Activated CD8-positive, alpha-beta T cell treated with anti-CD3 and anti-CD28 coated beads, Interleukin-2, amount 10 ng/mL, durations not matched to agents 7 days and 5 days (primary cell): ENCODE data around the gene EPHA4. TPM values are rescaled to one million over a fixed set of nuclear protein-coding genes. Genes with fewer than 3 reads are reported as not detected.
A peak's percentile ranks its signal among the peaks of the same experiment; 100 is the strongest.

Experiments
- ATAC-seq: fragments of 150-1000 bp; cut with Tn5 transposase; one replicate; pipeline ENCODE4 v1.10.0; 2021; ENCODE audit warnings: moderate library complexity
- CTCF ChIA-PET: fragments of 350-600 bp; sonication (Branson Sonifier 250); formaldehyde crosslinking; loops from one replicate; lab custom pipeline; 2021; ENCODE audit warnings: antibody characterized with exemption; lab: Charles Lee
- POLR2A ChIA-PET: fragments of 350-600 bp; sonication (Branson Sonifier 250); formaldehyde crosslinking; loops from one replicate; lab custom pipeline; 2021; ENCODE audit warnings: antibody characterized with exemption; lab: Charles Lee
- DNase-seq: peaks from one replicate; pipeline ENCODE4 v3.0.0-alpha.2; 2020
- H3K27ac Mint-ChIP-seq: one replicate; pipeline ENCODE4 v1.8.0; 2021; ENCODE audit warnings: mild to moderate bottlenecking, mixed read lengths
- H3K27me3 Mint-ChIP-seq: one replicate; pipeline ENCODE4 v1.8.0; 2021; ENCODE audit warnings: low read depth, mixed read lengths
- H3K36me3 Mint-ChIP-seq: one replicate; pipeline ENCODE4 v1.8.0; 2021; ENCODE audit warnings: low read depth, mixed read lengths
- H3K4me1 Mint-ChIP-seq: one replicate; pipeline ENCODE4 v1.8.0; 2021; ENCODE audit warnings: low read depth, mixed read lengths
- H3K4me3 Mint-ChIP-seq: one replicate; pipeline ENCODE4 v1.8.0; 2021; ENCODE audit warnings: mild to moderate bottlenecking, mixed read lengths
- H3K9me3 Mint-ChIP-seq: one replicate; pipeline ENCODE4 v1.8.0; 2022; ENCODE audit warnings: mixed read lengths; ENCODE audit not compliant: insufficient read depth
- total RNA-seq, 2 experiments: library from RNA; stranded (reverse); gene quantifications; one replicate each; pipeline ENCODE4 v1.2.3, GENCODE V29; 2021

EPHA4 gene
- total RNA-seq, 2 experiments from 2014 or later: 1.2 to 1.5 TPM

GRCh38 chr2:221571025-221571550, 1.0 kb downstream of the EPHA4 start:
- peak overlapping the region; percentile 81 for H3K4me3 Mint-ChIP-seq
- H3K36me3 Mint-ChIP-seq: no peaks in the 10 kb centered on the region
- peaks cover 68% of the 10 kb centered on the region for H3K27me3 Mint-ChIP-seq
- H3K4me1 Mint-ChIP-seq: peaks cover 28% of the 10 kb centered on the region
- DNase-seq: peak; percentile 33
- peak overlapping the region; percentile 36 for H3K27ac Mint-ChIP-seq
- no peaks in the 10 kb centered on the region for H3K9me3 Mint-ChIP-seq
- CTCF ChIA-PET: interaction anchor here (1.0 kb wide), 1 partner anchor 28 kb away, joined by 3 read pairs; no protein-coding TSS in a partner anchor
- no peak for ATAC-seq
- POLR2A ChIA-PET: interaction anchor here (0.9 kb wide), 1 partner anchor 53 kb away, joined by 3 read pairs; no protein-coding TSS in a partner anchor

GRCh38 chr2:221570321-221570935, 1.7 kb downstream of the EPHA4 start:
- Mint-ChIP-seq H3K4me1 (peaks cover 28% of the 10 kb centered on the region), H3K36me3 (no peaks in the 10 kb centered on the region), H3K27ac (no peak overlapping the region), H3K9me3 (no peaks in the 10 kb centered on the region), H3K27me3 (peaks cover 68% of the 10 kb centered on the region), H3K4me3 (peak overlapping the region; percentile 81)
- ChIA-PET CTCF (no interaction called here), POLR2A (no interaction called here)
- ATAC-seq: no peak
- DNase-seq: no peak

- no peaks in the 10 kb centered on the region for H3K9me3 Mint-ChIP-seq
- H3K36me3 Mint-ChIP-seq: no peaks in the 10 kb centered on the region
- CTCF ChIA-PET: no interaction called here
- ATAC-seq: no peak
- H3K27me3 Mint-ChIP-seq: peaks cover 65% of the 10 kb centered on the region
- peaks cover 28% of the 10 kb centered on the region for H3K4me1 Mint-ChIP-seq
- no peak for DNase-seq
- no peak overlapping the region for H3K4me3 Mint-ChIP-seq
- POLR2A ChIA-PET: no interaction called here
- H3K27ac Mint-ChIP-seq: no peak overlapping the region
Measured at GRCh38 chr2:221569871-221570270, 2.2 kb downstream of the EPHA4 start.

- ATAC-seq (no peak), DNase-seq (no peak)
- Mint-ChIP-seq H3K4me3 (no peak overlapping the region), H3K9me3 (no peaks in the 10 kb centered on the region), H3K36me3 (no peaks in the 10 kb centered on the region), H3K27me3 (peaks cover 62% of the 10 kb centered on the region), H3K4me1 (peaks cover 28% of the 10 kb centered on the region), H3K27ac (no peak overlapping the region)
- ChIA-PET POLR2A (no interaction called here), CTCF (no interaction called here)
Measured at GRCh38 chr2:221569425-221569845, 2.7 kb downstream of the EPHA4 start.

GRCh38 chr2:221568299-221568698, 3.8 kb downstream of the EPHA4 start:
- ATAC-seq (no peak), DNase-seq (no peak)
- H3K36me3 Mint-ChIP-seq: no peaks in the 10 kb centered on the region
- no peaks in the 10 kb centered on the region for H3K9me3 Mint-ChIP-seq
- ChIA-PET POLR2A (no interaction called here), CTCF (no interaction called here)
- no peak overlapping the region for H3K27ac Mint-ChIP-seq
- H3K4me3 Mint-ChIP-seq: no peak overlapping the region
- H3K27me3 Mint-ChIP-seq: peaks cover 57% of the 10 kb centered on the region
- peaks cover 20% of the 10 kb centered on the region for H3K4me1 Mint-ChIP-seq

- H3K4me3 Mint-ChIP-seq: no peak overlapping the region
- no peaks in the 10 kb centered on the region for H3K36me3 Mint-ChIP-seq
- H3K4me1 Mint-ChIP-seq: peaks cover 19% of the 10 kb centered on the region
- peaks cover 57% of the 10 kb centered on the region for H3K27me3 Mint-ChIP-seq
- CTCF ChIA-PET: no interaction called here
- H3K9me3 Mint-ChIP-seq: no peaks in the 10 kb centered on the region
- POLR2A ChIA-PET: no interaction called here
- no peak for DNase-seq
- H3K27ac Mint-ChIP-seq: no peak overlapping the region
- no peak for ATAC-seq
Measured at GRCh38 chr2:221567809-221568208, 4.3 kb downstream of the EPHA4 start.

- CTCF ChIA-PET: no interaction called here
- H3K9me3 Mint-ChIP-seq: no peaks in the 10 kb centered on the region
- ATAC-seq (no peak), DNase-seq (no peak)
- H3K4me3 Mint-ChIP-seq: no peak overlapping the region
- no peaks in the 10 kb centered on the region for H3K36me3 Mint-ChIP-seq
- H3K27ac Mint-ChIP-seq: no peak overlapping the region
- POLR2A ChIA-PET: no interaction called here
- H3K27me3 Mint-ChIP-seq: peaks cover 55% of the 10 kb centered on the region
- H3K4me1 Mint-ChIP-seq: peaks cover 19% of the 10 kb centered on the region
Measured at GRCh38 chr2:221567231-221567760, 4.8 kb downstream of the EPHA4 start.

- H3K27ac Mint-ChIP-seq: no peak overlapping the region
- H3K4me1 Mint-ChIP-seq: no peaks in the 10 kb centered on the region
- peaks cover 24% of the 10 kb centered on the region for H3K27me3 Mint-ChIP-seq
- ATAC-seq: no peak
- POLR2A ChIA-PET: no interaction called here
- no peaks in the 10 kb centered on the region for H3K9me3 Mint-ChIP-seq
- no peaks in the 10 kb centered on the region for H3K36me3 Mint-ChIP-seq
- H3K4me3 Mint-ChIP-seq: no peak overlapping the region
- CTCF ChIA-PET: no interaction called here
- DNase-seq: no peak
Measured at GRCh38 chr2:221563270-221563985, 8.7 kb downstream of the EPHA4 start.

GRCh38 chr2:221562226-221562625, 9.9 kb downstream of the EPHA4 start:
- H3K27ac Mint-ChIP-seq: no peak overlapping the region
- H3K9me3 Mint-ChIP-seq: no peaks in the 10 kb centered on the region
- ChIA-PET POLR2A (no interaction called here), CTCF (no interaction called here)
- no peak for ATAC-seq
- peaks cover 15% of the 10 kb centered on the region for H3K27me3 Mint-ChIP-seq
- no peaks in the 10 kb centered on the region for H3K4me1 Mint-ChIP-seq
- DNase-seq: no peak
- no peak overlapping the region for H3K4me3 Mint-ChIP-seq
- H3K36me3 Mint-ChIP-seq: no peaks in the 10 kb centered on the region

GRCh38 chr2:221561770-221562169, 10.3 kb downstream of the EPHA4 start:
- Mint-ChIP-seq H3K9me3 (no peaks in the 10 kb centered on the region), H3K36me3 (no peaks in the 10 kb centered on the region), H3K4me1 (no peaks in the 10 kb centered on the region), H3K27me3 (peaks cover 11% of the 10 kb centered on the region), H3K4me3 (no peak overlapping the region), H3K27ac (no peak overlapping the region)
- POLR2A ChIA-PET: no interaction called here
- CTCF ChIA-PET: no interaction called here
- ATAC-seq: no peak
- DNase-seq: no peak

- ChIA-PET POLR2A (no interaction called here), CTCF (interaction anchor here (1.1 kb wide), 1 partner anchor 14 kb away, joined by 5 read pairs; no protein-coding TSS in a partner anchor)
- Mint-ChIP-seq H3K36me3 (no peaks in the 10 kb centered on the region), H3K27ac (no peak overlapping the region), H3K4me1 (peaks cover 4% of the 10 kb centered on the region), H3K4me3 (no peak overlapping the region), H3K9me3 (no peaks in the 10 kb centered on the region), H3K27me3 (peaks cover 8% of the 10 kb centered on the region)
- ATAC-seq: no peak
- DNase-seq: no peak
Measured at GRCh38 chr2:221559991-221560390, 12.1 kb downstream of the EPHA4 start.

GRCh38 chr2:221558107-221558506, 14.0 kb downstream of the EPHA4 start:
- H3K27me3 Mint-ChIP-seq: peaks cover 2% of the 10 kb centered on the region
- no peaks in the 10 kb centered on the region for H3K9me3 Mint-ChIP-seq
- no peaks in the 10 kb centered on the region for H3K36me3 Mint-ChIP-seq
- DNase-seq (no peak), ATAC-seq (no peak)
- ChIA-PET POLR2A (no interaction called here), CTCF (interaction anchor here (1.3 to 1.8 kb wide), 2 partner anchors 16 to 58 kb away, joined by 3 to 5 read pairs; no protein-coding TSS in a partner anchor)
- no peak overlapping the region for H3K4me3 Mint-ChIP-seq
- no peak overlapping the region for H3K27ac Mint-ChIP-seq
- H3K4me1 Mint-ChIP-seq: peaks cover 4% of the 10 kb centered on the region
